C4-2B (cell line): ENCODE measurements around the gene PRRT1.
"Not testable (repeated sequence)": the region's sequence is repeated elsewhere in the genome, so short reads cannot be mapped to it uniquely, and the experiment has no call there.

Experiments
- H3K27ac ChIP-seq: fragments of 450-650 bp; 2 replicates; pipeline ENCODE4 v1.5.1; 2017
- ZFX ChIP-seq: fragments of 450-650 bp; IDR thresholded peaks from 2 replicates; pipeline ENCODE4 v1.6.1; 2017
- TF ChIP-seq, protein P1 (sequence below): fragments of 450-650 bp; conservative IDR thresholded peaks from 2 replicates; pipeline ENCODE4 v1.5.1; 2017; ENCODE audit warnings: mild to moderate bottlenecking

The PRRT1 gene

DNA sequence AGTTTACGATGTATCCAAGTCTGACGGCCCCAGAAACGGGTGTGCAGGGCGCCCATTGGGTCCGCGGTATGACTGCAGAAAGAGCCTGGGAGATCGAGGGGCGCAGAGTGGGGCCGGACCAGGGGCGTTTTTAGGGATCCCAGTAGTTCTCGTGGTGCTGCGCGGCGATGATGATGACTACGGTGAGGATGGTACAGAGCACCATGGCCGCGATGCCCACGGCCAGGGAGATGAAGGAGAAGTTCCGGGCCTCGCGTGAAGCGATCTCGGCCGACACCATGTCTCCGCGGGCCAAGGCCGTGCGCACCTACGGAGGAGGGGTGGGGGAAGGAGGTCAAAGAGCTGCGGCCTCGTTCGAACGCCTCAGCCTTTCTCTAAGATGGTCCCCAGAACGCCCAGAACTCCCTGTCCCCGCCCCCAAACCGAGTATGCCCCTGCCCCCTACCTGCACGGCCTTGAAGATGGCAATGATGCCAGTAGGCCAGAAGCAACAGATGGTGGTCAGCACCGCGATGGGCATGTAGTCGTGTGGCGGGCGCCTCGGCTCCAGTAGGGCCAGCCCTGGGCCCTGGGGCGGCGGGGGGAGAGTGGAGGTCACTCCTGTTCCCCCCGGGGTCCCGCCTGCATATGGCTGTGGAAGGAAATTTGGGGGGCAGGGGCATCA is 2.5 kb downstream of the PRRT1 start:
- TF ChIP-seq, protein P1, sequence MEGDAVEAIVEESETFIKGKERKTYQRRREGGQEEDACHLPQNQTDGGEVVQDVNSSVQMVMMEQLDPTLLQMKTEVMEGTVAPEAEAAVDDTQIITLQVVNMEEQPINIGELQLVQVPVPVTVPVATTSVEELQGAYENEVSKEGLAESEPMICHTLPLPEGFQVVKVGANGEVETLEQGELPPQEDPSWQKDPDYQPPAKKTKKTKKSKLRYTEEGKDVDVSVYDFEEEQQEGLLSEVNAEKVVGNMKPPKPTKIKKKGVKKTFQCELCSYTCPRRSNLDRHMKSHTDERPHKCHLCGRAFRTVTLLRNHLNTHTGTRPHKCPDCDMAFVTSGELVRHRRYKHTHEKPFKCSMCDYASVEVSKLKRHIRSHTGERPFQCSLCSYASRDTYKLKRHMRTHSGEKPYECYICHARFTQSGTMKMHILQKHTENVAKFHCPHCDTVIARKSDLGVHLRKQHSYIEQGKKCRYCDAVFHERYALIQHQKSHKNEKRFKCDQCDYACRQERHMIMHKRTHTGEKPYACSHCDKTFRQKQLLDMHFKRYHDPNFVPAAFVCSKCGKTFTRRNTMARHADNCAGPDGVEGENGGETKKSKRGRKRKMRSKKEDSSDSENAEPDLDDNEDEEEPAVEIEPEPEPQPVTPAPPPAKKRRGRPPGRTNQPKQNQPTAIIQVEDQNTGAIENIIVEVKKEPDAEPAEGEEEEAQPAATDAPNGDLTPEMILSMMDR: no peak
- no peak for TF ChIP-seq ZFX
- no peak overlapping the region for H3K27ac ChIP-seq

DNA sequence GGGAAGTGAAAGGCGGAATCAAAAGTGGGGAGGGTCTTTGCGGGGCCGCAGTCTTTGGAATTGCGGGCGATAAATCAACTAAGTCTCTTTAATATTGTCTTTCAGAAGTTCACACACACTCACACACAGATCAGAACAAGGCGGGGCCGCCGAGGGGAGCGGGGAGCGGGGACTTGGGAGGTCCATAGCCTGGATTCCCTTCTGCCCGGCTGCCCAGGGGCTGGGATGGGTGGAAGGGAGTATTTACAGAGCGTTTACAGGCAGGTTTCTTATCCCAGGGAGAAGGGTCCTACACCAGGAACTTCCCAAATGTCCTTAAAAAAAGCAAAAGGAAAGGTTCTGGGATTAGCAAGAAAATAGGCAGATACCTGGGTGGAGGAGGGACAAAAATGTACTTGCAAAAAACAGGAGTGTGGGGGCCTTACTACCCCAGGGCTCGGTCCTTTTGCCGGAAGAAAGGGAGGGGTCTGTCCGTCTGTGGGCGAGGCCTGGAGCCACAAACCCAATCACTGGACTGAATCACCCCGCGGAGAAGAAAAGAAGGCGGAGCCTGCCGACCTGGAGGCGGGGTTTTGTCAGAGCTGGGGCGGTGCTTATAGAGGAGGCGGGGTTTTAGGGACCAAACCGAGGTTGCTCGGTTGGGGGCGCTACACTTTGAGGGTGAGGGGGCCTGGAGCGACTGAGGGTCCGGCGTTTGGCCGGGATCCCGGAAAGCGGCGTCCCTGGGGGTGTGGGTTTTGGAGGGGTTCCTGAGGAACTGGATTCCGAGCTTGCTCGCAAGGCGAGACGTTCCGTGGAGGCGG is 3.2 kb downstream of the PRRT1 start:
- TF ChIP-seq, protein P1: no peak; the same call in 1 of the 2 replicates
- no peak for TF ChIP-seq ZFX
- no peak overlapping the region for H3K27ac ChIP-seq

DNA sequence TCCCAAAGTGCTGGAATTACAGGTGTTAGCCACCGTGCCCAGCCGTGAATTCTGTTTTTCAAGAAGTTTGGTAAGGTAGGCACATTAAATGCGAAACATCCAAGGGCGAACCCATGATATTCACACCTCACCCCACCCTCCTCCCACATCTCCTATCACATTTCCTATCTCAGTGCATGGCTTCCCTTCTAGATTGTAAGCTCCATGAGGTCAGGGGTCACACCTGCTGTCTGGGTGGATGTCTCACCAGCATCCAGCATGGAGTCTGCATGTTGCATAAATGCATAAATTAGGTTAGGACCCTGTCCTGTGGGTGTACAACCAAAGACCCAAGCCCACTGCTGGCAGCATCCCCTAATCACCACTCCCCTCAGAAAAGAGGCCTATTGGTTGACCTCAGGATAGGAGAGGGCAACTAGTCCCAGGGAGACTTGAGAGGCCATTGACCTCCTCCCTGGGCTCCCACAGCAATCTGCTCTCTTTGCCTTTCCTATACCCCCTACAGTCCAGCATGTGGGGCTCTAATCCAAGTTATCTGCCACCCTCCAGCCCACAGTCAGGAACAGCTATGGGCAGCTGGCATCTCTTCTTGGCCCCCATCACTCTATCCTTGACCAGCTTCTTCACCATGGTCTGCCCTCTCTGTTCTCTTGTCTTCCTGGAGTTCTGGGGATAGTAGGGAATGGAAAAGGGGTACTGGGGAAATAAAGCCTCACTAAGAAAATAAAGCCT is 4.2 kb downstream of the PRRT1 start:
- no peak overlapping the region for H3K27ac ChIP-seq
- TF ChIP-seq, protein P1: no peak
- TF ChIP-seq ZFX: no peak

DNA sequence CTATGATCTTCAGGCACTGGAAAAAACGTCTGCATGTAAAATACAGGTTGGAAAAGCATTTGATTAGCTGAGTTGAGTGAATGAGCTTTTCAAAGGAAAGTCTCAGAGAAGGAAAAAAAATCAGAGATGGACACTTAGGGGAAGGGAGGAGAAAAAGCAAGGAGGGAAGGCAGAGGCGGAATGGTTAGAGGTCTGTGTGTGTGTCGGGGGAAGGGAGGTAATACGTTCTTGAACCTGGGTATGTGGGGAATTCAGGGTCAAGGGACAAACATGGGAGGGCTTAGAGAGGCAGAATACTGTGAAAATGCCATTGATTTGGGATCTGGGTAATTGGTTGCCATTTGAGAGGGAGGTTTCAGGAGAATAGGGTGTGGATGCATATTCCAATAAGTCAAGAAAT is 5.1 kb downstream of the PRRT1 start:
- H3K27ac ChIP-seq: no peak overlapping the region
- no peak for TF ChIP-seq ZFX
- TF ChIP-seq, protein P1: no peak

DNA sequence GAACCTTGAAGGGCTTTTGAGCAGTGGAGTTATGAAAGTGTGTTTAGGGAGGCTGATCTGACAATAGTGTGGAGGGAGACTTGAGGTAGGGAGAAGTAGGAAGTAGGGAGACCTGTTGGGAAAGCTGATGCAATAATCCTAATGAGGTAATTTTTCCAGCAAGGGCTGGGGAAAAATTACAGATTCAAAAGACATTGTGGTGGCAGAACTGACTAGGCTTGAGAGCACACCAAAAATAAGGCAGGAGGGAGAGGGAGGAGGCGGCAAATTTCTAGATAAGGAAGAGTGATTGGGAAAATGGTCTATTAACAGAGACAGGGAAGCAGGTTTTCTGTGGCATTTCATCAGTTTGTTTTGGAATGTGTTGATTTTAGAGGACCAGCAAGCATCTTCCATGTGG is 5.5 kb downstream of the PRRT1 start:
- TF ChIP-seq ZFX: no peak
- no peak overlapping the region for H3K27ac ChIP-seq

DNA sequence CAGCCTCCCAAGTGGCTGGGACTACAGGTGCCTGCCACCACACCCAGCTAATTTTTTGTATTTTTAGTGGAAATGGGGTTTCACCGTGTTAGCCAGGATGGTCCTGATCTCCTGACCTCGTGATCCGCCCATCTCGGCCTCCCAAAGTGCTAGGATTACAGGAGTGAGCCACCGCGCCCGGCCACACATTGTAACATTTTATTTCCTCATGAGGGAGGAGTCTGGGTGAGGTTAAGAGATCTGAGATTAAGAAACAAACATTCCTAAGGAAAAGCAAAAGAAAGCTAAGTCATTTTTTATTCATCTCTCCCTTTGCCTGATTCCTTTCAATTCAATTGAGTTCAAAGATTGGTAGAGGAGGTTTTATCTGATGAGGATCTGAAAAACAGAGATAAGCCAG is 7.5 kb downstream of the PRRT1 start:
- H3K27ac ChIP-seq: not testable (repeated sequence)

DNA sequence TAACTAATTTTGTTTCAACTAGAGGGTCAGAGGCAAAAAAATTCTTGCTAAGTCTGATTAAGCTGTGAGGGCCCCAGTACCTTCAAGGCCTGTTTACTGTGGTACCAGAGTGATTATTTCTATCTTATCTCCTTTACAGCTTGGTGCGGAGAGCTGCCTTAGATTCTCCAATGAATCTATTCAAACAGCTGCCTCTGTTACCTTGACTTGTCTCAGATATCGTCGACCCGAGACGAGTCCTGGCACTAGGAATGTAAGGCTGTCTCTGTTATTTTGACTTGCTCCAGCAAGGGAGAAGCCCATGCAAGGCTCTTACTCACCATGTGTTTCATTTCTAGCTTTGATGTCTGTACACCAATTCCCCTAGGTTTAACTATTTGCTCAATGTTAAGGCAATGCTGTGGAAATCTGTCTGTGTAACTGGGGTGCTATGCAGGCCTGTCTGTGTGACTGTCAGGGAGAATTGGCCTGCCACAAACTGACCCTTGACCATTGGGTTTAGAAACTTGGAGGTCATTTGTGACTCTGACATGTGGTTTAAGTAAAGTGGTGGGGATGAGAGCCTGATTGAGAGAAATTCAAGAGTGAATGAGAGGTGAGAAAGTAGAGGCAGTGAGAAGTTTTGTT is 11.2 kb downstream of the PRRT1 start:
- H3K27ac ChIP-seq: no peak overlapping the region
- TF ChIP-seq, protein P1: no peak
- no peak for TF ChIP-seq ZFX

DNA sequence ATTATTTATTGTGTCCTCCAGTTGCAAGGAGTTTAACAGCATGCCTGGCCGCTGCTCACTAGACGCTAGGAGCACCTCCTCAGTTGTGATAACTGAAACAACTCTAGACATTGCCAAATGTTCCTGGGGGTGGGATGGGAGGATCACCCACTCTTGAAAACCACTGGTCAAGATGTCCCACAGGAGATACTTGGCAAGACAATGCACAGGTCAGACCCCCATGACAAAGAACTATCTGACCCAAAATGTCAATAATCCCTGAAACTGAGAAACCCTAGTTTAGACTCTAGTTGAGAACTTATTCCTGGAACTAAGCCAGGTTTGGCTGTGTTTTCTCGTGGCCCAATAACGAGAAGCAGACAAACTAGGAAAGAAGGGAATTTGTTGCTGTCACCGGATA is 12.1 kb downstream of the PRRT1 start:
- H3K27ac ChIP-seq: no peak overlapping the region
- TF ChIP-seq, protein P1: no peak
- TF ChIP-seq ZFX: no peak
